Activated CD8-positive, alpha-beta memory T cell treated with anti-CD3 and anti-CD28 coated beads, Interleukin-2, amount 50 U/mL, for 48 hours (primary cell): Measurements from ENCODE around the gene CACNA1D.

ENCODE experiments used
- DNase-seq: peaks from one replicate; pipeline ENCODE4 v3.0.0-alpha.2; 2020

CACNA1D gene

DNA sequence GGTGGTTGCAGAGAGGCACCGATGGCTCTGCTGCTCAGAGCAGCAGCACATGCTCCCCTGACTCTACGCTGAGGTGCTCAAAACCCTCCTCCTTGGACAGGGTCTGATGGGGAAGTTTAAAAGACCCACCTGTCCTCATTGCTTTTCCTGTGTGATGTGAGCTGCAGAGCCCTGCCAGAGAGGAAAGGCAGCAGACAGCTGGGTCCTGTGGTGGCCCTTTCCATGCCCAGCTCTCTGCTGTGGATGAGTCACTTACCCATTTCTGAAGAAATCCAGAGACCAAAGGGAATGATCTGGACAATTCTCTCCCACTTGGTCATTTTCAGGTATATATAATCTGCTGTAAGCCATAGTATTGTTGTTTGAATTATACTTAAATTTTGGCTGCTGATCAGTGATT, 230.2 kb downstream of the CACNA1D start:
- no peak for DNase-seq

DNA sequence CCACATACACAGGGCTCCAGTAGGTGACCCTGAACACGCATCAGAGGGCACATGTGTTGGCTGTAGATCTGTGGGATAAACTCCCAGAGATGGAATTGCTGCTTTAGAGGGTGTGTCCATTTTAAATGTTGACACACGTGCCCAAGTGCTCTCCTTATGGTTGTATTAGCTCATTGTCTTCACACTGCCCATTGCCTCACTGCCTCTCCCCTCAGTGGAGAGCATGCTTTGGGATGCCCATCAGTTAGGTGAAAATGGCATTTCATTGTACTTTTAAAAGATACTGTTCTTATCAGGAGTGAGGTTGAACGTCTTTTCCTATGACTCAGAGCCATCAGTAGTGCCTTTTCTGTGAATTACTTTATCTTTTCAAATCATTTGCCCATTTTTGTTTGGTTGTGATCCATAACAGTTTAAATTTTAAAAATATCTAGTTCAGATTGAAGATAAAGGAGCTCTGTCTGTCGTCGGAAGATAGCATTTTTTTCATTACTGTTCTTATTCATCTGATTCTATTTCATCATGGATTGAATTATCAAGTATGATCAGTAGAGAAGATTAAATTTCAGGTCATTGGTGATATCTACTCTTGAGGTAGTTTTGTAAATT, 231.1 kb downstream of the CACNA1D start:
- DNase-seq: no peak

DNA sequence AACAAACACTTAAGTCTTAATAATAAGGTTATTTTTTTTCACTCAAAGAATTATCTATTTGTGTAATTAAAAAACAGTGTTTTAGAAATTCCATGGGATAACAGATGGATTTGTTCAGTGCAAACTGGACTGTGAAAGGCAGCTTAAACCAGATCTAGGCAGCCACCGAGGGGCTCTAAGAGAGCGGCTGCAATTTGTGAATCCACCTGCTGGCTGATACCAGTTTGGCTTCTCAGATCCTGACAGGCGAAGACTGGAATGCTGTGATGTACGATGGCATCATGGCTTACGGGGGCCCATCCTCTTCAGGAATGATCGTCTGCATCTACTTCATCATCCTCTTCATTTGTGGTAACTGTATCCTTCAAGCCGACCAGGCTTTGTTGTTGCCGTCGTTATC, 232.2 kb downstream of the CACNA1D start:
- no peak for DNase-seq

DNA sequence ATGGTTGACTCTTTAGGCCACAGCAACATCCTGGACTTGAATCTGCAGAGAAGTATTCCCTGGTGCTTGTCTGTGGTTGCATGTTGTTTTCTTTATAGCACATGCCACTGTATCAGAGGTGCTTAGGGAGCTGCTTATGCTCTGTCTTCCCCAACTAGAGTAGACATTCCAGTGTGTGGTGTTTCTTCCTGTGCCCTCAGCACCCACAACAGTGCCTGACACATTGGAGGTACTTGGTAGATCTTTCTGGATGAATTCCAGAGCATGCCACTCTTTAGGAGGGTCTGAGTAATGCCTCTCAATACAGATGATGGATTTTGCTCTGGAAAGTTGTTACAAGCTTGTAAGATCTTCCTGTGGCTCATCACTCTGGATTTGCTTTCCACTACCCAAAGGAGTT, 234.2 kb downstream of the CACNA1D start:
- DNase-seq: no peak

DNA sequence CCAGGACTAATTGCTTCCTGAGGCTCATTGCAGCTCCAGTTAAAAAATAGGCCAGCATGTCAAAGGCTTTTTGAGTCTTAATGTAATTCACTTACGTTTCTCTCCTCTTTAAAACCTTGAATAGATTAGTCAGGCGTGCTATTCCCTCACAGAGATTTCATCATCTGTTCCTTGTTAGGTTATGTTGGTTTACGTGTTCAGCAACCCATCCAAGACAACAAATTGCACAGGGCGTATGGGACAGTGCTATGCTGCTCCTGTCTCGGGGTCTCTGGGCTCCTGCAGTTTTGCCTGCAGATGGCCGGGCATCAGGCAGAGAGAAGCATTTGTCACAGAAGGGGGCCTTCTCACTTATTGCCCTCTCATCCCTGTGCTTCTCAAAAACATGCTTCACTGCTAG, 234.7 kb downstream of the CACNA1D start:
- no peak for DNase-seq

DNA sequence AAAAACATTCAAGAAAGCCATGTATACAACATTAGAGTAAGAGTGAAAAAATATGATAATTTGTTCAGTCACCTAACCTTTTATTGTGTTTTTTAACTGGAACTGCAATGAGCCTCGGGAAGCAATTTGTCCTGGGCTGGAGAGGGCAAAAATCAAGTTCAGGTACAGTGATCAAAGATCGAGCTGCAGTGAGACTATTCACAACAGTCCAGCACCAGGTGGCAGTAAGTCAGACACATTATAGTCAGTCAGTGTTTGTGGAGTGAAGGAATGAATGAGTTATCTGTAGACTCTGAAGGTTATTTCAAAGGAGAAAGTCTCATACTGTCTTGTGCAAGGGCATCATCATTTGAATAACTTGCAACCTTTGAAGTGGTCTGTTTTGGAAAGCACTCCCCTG, 235.2 kb downstream of the CACNA1D start:
- DNase-seq: no peak

DNA sequence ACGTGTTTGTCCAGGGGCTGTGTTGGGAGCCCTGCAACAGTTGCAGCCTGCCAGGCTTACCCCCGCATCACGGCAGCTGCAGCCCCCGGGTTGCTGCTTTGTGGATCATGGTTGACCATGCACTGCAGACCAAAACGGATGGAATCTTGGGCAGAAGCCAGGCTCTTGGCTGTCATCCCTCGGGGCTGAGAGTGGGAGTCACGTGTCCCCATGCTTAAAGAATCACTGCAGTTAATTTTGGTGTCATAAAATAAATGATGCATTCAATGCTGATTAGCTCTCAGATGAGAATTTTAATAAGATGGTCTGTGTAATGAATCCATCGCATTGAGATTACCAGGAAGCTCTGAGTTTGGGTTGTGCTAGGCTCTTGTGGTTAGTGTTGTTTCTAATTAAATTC, 236.2 kb downstream of the CACNA1D start:
- DNase-seq: no peak

DNA sequence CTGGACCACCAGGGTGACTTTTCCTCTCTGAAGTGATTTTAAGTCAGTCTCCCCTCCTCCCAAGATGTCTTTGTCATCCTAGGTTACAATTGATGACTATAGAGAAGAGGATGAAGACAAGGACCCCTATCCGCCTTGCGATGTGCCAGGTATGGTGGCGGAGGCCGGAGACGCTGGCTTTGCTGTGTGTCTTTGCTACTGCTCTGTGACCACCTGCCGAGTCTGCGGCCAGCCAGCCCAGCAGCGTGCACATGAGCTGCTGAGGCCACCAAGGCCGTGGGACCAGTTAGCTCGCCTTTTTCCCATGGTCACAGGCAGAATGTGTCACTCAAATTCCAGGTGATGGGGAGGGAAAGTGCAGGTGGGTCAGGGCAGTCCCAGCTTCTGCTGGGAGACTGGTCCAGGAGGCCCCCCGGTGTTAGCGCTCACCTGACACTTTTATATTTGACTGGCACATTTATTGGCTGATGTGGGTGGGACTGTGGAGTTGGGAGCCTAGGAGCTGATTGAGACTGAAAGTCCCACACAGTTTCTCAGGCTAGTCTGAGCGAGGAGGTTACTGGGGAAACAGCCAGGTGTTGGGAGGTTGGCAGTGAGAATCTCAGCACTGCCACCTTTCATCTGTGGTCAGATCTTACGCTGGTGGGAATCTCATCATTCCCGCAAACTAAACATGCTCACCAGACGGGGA, 237.7 kb downstream of the CACNA1D start:
- DNase-seq: no peak

DNA sequence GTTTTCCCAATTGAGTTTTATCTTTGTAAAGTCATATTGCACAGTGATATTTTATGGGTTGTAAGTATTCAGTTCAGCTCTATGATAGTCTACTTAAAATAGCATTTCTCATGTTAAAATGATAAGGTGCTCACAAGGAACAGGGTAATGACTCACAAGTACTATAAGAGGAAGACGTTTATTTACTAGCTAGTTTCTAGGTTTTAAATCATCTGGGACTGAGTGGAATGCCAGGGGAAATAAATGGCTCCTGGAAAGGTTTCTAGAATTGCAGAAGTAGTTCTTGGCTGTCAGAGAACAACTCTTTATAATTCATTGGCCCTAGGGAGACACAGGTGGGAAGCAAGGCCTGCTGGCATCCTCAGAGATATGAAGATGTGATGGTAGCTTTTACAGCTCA, 239.0 kb downstream of the CACNA1D start:
- no peak for DNase-seq

DNA sequence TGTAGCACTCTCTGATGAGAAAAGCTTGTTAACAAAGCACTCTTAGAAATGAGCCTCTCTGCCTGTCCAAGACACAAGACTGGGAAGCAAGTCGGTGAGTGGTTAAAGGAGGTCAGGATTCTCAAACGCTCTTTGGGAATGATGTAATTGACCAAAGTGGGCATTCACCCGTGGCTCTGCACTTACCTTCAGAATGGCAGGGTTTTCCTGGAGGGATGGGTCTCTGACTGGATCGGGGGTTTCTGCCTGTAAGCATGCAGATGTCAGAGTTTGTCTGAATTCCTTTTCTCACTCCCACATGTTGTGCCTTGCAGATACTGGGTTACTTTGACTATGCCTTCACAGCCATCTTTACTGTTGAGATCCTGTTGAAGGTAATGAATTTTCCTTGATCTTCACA, 245.6 kb downstream of the CACNA1D start:
- DNase-seq: no peak

DNA sequence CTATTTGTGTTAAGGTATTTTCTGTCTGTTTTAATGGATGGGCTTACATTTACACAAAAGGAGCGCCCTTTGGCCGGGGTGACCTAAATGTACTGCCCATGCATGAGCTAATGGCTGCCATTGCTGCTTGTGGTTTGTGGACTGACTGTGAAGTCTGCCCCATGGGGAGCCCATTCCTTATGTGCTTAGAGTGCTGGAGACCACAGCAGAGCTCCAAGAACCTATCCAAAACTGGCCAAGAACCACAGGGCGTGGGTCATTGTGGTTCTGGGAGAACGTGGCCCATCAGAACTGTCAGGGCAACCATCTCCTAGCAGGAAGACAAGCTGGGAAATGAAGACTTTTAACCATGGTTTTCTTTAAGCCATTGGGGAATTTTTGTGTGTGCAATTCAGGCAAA, 246.5 kb downstream of the CACNA1D start:
- DNase-seq: no peak

DNA sequence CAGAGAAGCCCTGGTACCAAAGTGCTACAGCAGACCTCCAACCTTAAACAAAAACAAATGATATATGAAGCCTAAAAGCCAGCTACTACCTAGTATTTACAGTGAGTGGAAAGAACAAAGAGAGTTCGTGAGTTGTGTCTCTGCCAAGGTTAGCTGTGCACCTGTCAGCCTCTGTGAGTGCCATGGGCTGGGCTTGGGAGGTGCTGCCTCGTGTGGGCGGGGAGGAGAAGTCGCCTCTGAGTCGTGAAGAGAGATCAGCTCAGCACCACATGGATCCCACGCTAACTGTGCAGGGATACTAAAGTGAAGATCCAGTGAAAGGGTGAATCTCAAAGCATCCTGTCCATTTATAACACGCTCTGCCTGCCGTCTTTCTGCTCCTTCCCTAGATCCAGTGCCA, 249.9 kb downstream of the CACNA1D start:
- DNase-seq: no peak

DNA sequence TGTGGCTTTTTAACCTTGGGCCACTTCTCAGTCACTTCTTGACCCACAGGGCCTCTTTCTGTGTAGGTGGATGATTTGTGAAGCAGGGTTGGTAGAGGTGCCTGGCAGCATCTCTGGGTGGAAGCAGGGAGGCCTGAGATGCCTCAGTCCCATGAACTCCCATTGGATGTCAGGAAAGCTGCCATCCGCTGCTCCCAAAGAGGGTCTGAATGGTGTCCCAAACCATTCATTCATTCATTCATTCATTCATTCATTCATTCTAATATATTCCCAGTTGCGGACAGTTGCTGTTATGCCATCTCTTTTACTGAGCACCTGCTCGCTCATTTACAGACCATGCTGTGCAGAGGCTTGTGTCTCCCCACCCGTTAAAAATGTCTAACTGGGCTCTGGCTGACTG, 253.1 kb downstream of the CACNA1D start:
- no peak for DNase-seq

DNA sequence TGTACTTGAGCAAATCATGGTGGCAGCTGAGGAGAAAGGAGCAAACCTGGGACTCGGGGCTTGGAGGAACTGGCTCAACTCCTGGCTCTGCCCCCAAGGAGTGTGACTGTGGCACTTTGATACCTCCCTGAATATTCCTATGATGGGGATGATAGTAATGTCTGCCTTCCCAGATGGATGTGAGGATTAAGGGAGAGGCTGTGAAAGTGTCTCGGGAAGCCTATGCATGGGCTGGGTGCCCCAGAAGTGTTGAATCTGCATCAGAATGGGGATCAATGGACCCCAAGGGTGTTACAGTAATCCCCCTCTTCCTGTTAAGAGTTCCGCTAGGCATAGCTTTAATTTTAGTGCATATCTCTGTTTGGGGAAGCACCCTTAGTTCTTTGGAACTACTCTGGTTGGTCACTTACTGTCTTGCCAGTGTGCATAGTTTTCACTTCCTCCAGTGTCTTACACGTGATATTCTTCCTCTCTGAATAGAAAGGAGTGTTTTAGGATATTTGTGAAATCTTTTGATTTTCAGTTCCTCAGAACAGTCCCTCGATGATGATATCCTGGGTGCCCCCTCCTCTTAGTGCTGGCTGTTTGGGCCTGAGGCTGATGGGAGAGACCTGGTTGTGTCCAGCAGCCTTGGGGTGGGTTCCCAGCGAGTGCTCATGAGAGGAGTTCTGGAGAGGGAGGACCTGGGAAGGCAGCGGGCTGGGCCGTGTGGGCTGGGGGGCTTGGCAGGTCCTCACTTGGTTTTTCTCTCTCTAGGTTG, 254.3 kb downstream of the CACNA1D start:
- no peak for DNase-seq

DNA sequence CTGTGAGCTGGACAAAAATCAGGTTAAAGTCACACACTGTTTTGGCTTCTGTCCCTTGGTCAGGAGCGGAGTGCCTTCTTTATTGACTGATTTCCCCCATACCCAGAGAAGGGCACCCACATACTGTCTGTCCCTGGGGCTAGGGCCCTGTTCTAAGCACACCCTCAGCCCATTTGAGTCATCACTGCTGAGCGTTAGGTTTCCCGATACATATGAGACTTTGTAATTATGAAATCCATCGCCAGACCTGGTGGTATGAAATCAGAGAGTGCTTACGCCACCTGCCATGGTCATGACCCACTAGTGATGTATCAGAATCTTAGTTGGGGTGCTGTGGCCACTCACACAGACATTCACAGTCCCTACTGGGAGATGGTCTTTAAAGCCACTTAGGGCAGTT, 255.0 kb downstream of the CACNA1D start:
- DNase-seq: no peak

DNA sequence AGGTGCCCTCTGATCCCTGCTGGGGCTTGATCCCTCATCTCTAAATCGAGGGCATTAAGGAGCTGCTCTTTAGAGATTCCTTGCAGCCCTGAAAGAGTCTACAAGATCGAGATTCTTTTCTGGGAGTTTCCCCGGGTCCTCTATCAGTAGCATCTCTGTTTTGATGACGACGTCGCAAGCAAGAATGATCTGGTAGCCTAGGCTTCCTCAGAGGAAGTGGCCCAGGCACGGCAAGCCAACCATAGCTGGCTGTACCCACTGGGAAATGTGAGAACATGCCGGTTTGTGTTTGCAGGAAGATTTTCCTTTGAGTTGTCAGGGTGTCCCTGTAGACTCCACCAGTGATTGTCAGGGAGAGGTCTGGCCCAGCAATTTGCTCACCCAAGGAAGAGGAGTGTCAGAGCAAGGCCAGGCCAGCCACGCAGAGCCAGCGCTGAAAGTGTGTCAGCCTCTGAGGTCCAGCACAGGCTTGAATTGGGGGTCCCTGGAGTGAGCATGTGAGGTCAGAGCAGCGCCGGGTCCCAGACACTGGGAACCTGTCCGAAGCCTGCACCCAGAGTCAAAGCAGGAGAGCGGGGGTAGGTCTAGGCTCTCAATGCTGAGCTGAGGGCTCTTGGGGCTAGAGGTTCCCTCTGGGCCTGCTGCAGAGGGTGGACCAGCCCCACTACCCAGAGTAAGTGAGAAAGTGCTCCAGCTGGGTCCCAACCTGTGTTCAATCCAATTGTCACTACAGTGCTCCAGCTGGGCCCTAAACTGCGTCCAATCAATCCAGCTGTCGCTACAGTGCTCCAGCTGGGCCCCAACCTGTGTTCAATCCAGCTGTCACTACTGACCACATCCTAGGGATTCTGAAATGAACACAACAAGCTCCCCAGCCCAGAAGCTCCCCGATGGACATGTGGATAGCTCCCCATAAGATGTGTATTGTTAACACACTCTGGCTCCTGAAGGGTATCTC, 256.1 kb downstream of the CACNA1D start:
- no peak for DNase-seq

DNA sequence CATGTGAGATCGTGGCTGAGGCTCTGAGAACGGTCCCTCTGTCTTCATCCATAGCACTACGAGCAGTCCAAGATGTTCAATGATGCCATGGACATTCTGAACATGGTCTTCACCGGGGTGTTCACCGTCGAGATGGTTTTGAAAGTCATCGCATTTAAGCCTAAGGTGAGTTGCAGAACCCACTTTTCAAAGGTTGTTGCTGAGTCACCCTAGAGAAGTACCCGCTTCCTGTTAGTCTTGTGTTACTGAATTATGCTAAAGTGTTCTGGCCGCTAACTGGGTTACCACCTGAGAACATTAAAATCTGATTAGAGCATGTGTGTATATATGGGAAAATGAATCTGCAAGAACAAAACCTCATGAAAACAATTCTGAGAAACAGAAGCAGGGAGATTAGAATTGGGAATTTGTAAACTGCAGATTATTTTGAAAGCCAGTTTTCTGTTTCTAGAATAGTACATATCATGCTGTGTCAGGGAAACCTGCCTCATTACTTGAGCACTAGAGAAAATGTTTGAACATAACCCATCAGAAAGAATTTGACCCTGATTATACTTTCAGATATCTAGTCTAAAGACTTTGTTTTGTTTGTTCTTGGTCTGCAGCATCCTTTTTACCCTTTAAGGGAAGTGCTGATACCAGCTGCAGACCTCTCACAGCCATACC, 259.2 kb downstream of the CACNA1D start:
- no peak for DNase-seq

DNA sequence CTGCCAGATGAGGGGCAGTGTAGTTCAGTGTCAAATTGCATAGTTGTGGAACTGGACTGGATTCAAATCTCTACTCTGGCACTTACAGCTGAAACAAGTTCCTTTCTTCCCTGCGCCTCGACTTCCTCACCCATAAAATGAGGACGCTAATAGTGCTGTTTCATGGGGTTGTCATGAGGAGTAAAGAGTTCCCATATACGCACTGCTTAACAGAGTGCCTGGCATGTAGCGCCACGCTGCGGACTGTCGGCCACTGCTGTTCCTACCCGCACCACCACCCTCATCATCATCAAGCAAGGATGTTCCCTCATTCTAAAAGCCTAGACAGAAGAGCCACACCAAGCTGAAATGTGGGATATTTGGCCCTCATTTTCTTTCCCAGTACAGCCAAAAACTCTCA, 259.9 kb downstream of the CACNA1D start:
- DNase-seq: no peak

DNA sequence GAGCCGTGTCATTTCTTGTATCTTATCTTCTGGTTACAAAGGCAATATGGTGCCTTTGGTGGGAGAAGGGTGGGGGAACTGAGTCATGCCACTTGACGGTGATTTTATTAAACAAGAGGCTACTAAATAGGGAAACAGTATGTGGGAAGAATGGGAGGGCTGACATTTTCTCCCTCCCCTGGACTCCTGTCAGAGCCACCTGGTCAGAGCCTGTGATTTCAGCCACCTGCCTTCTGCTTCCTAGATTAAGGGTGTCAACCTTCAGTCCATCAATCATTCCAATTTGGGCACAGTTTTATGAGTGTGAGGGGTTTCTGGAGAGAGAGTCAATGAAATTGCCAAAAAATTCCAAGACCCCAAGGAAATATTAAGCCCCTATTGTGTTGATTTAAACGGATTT, 264.4 kb downstream of the CACNA1D start:
- DNase-seq: no peak

DNA sequence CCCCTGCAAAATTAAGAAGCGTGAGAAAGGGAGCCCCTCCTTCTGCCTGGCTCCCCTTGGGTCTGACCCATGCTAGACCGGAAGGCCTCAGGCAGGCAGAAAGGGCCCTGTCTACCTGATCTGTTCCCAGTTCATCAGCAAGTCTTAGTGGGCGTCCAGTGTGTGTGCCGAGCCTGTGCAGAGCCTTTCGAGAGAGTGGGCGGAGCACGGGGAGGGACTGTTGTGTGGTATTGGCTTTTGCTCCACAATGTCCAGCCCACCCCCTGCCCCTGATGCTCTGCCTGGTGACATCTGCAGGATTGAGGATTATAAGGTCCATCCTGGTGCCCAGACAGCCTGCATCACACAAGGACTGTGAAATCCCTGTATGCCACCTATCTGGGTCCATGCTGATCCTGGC, 268.9 kb downstream of the CACNA1D start:
- DNase-seq: no peak

DNA sequence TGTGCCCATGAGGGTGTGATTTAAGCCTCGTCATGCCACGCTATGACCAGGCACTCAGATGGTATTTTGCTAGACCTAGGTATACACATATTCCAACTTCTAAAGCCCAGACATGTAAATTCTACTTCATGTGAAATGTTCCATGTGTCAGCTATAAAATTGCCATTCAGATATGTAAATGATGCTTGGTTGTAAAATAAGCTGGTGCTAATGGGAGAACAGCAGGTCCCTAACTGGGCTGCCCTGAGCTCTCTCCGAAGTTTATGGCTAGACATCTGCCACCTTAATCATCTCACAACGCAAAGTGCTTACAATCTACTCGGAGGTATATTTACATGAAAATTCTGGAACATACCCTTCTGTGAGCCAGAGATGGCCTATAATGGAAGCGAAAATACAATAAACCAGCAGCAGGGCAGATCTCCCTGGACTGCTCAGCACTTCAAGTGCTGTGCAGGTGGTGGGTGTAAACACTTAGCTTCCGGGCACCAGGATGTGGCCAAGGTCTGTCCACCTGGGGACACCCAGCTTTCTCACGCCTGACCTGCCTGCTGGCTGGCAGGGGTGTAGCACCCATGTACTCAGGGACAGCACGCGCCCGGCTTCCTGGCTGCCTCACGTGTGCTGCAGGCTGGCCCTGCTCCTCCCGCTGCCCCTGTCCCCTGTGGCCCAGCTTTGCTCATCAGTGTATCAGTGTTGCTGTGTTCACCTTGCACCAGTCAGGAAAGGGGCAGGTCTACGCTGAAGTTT, 269.8 kb downstream of the CACNA1D start:
- DNase-seq: no peak

DNA sequence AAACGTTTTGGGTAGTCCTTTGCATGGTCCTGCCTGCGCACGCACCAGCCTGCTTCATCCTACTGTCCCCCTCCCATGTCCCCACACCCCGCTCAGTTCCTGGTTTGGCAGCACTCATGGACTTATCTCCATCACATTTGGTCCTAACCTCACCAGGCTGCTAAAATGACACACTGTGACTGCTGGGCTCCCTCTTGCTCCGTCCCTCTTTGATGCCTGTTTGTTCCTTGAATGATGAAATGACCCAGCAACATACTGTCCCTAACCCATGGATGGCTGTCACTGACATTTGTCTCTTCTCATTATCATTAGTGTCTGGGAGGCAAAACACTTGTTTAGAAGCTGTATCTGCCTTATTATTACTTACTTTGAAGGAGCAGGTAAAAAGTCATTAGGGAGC, 271.3 kb downstream of the CACNA1D start:
- DNase-seq: no peak
